ENCODE data around the gene FADS2. TPM values are rescaled to one million over a fixed set of nuclear protein-coding genes. Genes with fewer than 3 reads are reported as not detected.

FADS2 gene
- total RNA-seq, 1 experiment from 2014 or later = 19.2 TPM

GRCh38 chr11:61783717-61784505 lies 44.2 kb upstream of the FADS2 start:
- intact Hi-C loops (cut with micrococcal nuclease; ENCODE audit: unreplicated experiment) = no loop called here

GRCh38 chr11:61784506-61784805 lies 43.6 kb upstream of the FADS2 start:
- TF ChIP-seq CTCF (IDR thresholded peaks at IDR 0.05; ENCODE audit: unreplicated experiment) = no peak
- Mint-ChIP-seq H3K4me1 (ENCODE audit: low read depth, unreplicated experiment) (peaks cover under 1% of the 10 kb centered on the region), H3K27ac (ENCODE audit: unreplicated experiment) (peak overlapping the region; percentile 60), H3K36me3 (ENCODE audit: insufficient read depth, unreplicated experiment) (peaks cover 74% of the 10 kb centered on the region), H3K27me3 (ENCODE audit: unreplicated experiment) (no peaks in the 10 kb centered on the region), H3K9me3 (ENCODE audit: low read depth, unreplicated experiment) (no peaks in the 10 kb centered on the region), H3K4me3 (ENCODE audit: low read depth, unreplicated experiment) (no peak overlapping the region)
- intact Hi-C loops (cut with micrococcal nuclease; ENCODE audit: unreplicated experiment) = no loop called here
- CTCF ChIA-PET = no interaction called here
- no TSS peak for BruUV-seq (replicated peaks)
- DNase-seq = no peak

More at GRCh38 chr11:61783717-61784505, 44.2 kb upstream of the FADS2 start:
- H3K27me3 Mint-ChIP-seq (ENCODE audit: unreplicated experiment) = no peaks in the 10 kb centered on the region
- TF ChIP-seq CTCF (IDR thresholded peaks at IDR 0.05; ENCODE audit: unreplicated experiment) = no peak
- H3K36me3 Mint-ChIP-seq (ENCODE audit: insufficient read depth, unreplicated experiment) = peaks cover 72% of the 10 kb centered on the region
- no peaks in the 10 kb centered on the region for H3K4me1 Mint-ChIP-seq (ENCODE audit: low read depth, unreplicated experiment)
- no peak overlapping the region for H3K4me3 Mint-ChIP-seq (ENCODE audit: low read depth, unreplicated experiment)
- H3K27ac Mint-ChIP-seq (ENCODE audit: unreplicated experiment) = peak overlapping the region; percentile 28
- CTCF ChIA-PET = no interaction called here
- no peak for DNase-seq
- H3K9me3 Mint-ChIP-seq (ENCODE audit: low read depth, unreplicated experiment) = no peaks in the 10 kb centered on the region
- BruUV-seq (replicated peaks) = no TSS peak

- Mint-ChIP-seq H3K36me3 (ENCODE audit: insufficient read depth, unreplicated experiment) (peaks cover 72% of the 10 kb centered on the region), H3K9me3 (ENCODE audit: low read depth, unreplicated experiment) (no peaks in the 10 kb centered on the region), H3K27me3 (ENCODE audit: unreplicated experiment) (no peaks in the 10 kb centered on the region), H3K4me3 (ENCODE audit: low read depth, unreplicated experiment) (no peak overlapping the region), H3K4me1 (ENCODE audit: low read depth, unreplicated experiment) (peaks cover 11% of the 10 kb centered on the region), H3K27ac (ENCODE audit: unreplicated experiment) (no peak overlapping the region)
- CTCF ChIA-PET = interaction anchor here (2.9 kb wide), 1 partner anchor 39 kb away, joined by 45 read pairs; no protein-coding TSS in a partner anchor
- no TSS peak for BruUV-seq (replicated peaks)
- DNase-seq = no peak
- TF ChIP-seq CTCF (IDR thresholded peaks at IDR 0.05; ENCODE audit: unreplicated experiment) = no peak
- intact Hi-C loops (cut with micrococcal nuclease; ENCODE audit: unreplicated experiment) = no loop called here
Observed at GRCh38 chr11:61785837-61786402, 42.2 kb upstream of the FADS2 start.

GRCh38 chr11:61787928-61788491 lies 40.1 kb upstream of the FADS2 start:
- intact Hi-C loops (cut with micrococcal nuclease; ENCODE audit: unreplicated experiment) = no loop called here
- Mint-ChIP-seq H3K27ac (ENCODE audit: unreplicated experiment) (no peak overlapping the region), H3K36me3 (ENCODE audit: insufficient read depth, unreplicated experiment) (peaks cover 78% of the 10 kb centered on the region), H3K27me3 (ENCODE audit: unreplicated experiment) (no peaks in the 10 kb centered on the region), H3K9me3 (ENCODE audit: low read depth, unreplicated experiment) (no peaks in the 10 kb centered on the region), H3K4me1 (ENCODE audit: low read depth, unreplicated experiment) (peaks cover 11% of the 10 kb centered on the region), H3K4me3 (ENCODE audit: low read depth, unreplicated experiment) (no peak overlapping the region)
- CTCF ChIA-PET = interaction anchor here (0.9 to 2.9 kb wide), 9 partner anchors 9 to 93 kb away, joined by 3 to 45 read pairs (median 5); no protein-coding TSS in a partner anchor
- DNase-seq = peak; percentile 69
- no TSS peak for BruUV-seq (replicated peaks)
- peak; percentile 75 for TF ChIP-seq CTCF (IDR thresholded peaks at IDR 0.05; ENCODE audit: unreplicated experiment)

Data from Calu3 (cell line).